Fibroblast of pulmonary artery (primary cell): ENCODE results near the gene RINL.

Experiments used
- DNase-seq: peaks from one replicate; pipeline ENCODE4 v3.0.0-alpha.2; 2010; ENCODE audit warnings: low read depth
- H3K4me3 ChIP-seq: replicated peaks from 2 replicates; pipeline ENCODE4 v1.5.1; 2011; ENCODE audit warnings: low read depth, mild to moderate bottlenecking, control low read depth, low read length, moderate library complexity
- CTCF ChIP-seq: IDR thresholded peaks from 2 replicates; pipeline ENCODE4 v1.5.1; 2011; ENCODE audit warnings: mild to moderate bottlenecking, control low read depth, low read length, inconsistent platforms; ENCODE audit errors: missing control alignments

Gene RINL

GRCh38 chr19:38877781-38878574 lies at the start of gene RINL:
Gene RINL, minus strand, starts transcription at chr19:38878275. Its CDS starts 1,533 bp downstream, at chr19:38876742.
- no peak for DNase-seq
- no peak for TF ChIP-seq CTCF
- H3K4me3 ChIP-seq: no peak within 1 kb of the TSS

GRCh38 chr19:38924388-38924787 lies 46.3 kb upstream of the RINL start:
- H3K4me3 ChIP-seq: no peak overlapping the region
- TF ChIP-seq CTCF: no peak
- DNase-seq: no peak

GRCh38 chr19:38922482-38922881 lies 44.4 kb upstream of the RINL start:
- no peak for TF ChIP-seq CTCF
- no peak overlapping the region for H3K4me3 ChIP-seq
- DNase-seq: no peak

GRCh38 chr19:38921420-38922274 lies 43.6 kb upstream of the RINL start:
- DNase-seq: no peak
- no peak for TF ChIP-seq CTCF
- H3K4me3 ChIP-seq: no peak overlapping the region

- no peak overlapping the region for H3K4me3 ChIP-seq
- TF ChIP-seq CTCF: no peak
- no peak for DNase-seq
These were observed 42.7 kb upstream of the RINL start for GRCh38 chr19:38920602-38921419.

GRCh38 chr19:38919837-38920601 lies 41.9 kb upstream of the RINL start:
- H3K4me3 ChIP-seq: no peak overlapping the region
- TF ChIP-seq CTCF: no peak
- no peak for DNase-seq
